SK-N-SH treated with all-trans-retinoic acid at 6 μM for 48 hours (cell line): ENCODE results near the gene PPP6R1.

Source experiments
- ATAC-seq: fragments of 200-7000 bp; cut with Tn5 transposase; 3 replicates; pipeline ENCODE4 v1.9.1; 2020; ENCODE audit warnings: mild to moderate bottlenecking, moderate library complexity
- BACH2 ChIP-seq: fragments of 250-450 bp; sonication (Bioruptor Pico); IDR thresholded peaks from 2 replicates; pipeline ENCODE4 v1.9.0; 2021; ENCODE audit warnings: mild to moderate bottlenecking, borderline replicate concordance
- CSDC2 ChIP-seq: fragments of 250-450 bp; sonication (Bioruptor Pico); IDR thresholded peaks from 2 replicates; pipeline ENCODE4 v1.5.0; 2020; ENCODE audit warnings: mild to moderate bottlenecking, moderate library complexity
- ESRRG ChIP-seq: fragments of 250-450 bp; sonication (Bioruptor Pico); IDR thresholded peaks from 2 replicates; pipeline ENCODE4 v1.6.1; 2021; ENCODE audit warnings: mild to moderate bottlenecking
- GLIS3 ChIP-seq: fragments of 250-450 bp; sonication (Bioruptor Pico); IDR thresholded peaks from 2 replicates; pipeline ENCODE4 v1.5.0; 2020; ENCODE audit warnings: mild to moderate bottlenecking, moderate library complexity
- ISL1 ChIP-seq: fragments of 250-450 bp; sonication (Bioruptor Pico); IDR thresholded peaks from 2 replicates; pipeline ENCODE4 v2.1.2; 2022; ENCODE audit warnings: mild to moderate bottlenecking, moderate library complexity
- OSR1 ChIP-seq: fragments of 250-450 bp; sonication (Bioruptor Pico); IDR thresholded peaks from 2 replicates; pipeline ENCODE4 v1.8.0; 2022; ENCODE audit warnings: moderate library complexity, mild to moderate bottlenecking, inconsistent platforms
- PATZ1 ChIP-seq: fragments of 250-450 bp; sonication (Bioruptor Pico); IDR thresholded peaks from 2 replicates; pipeline ENCODE4 v1.8.0; 2020; ENCODE audit warnings: mild to moderate bottlenecking, moderate library complexity, borderline replicate concordance
- PPARA ChIP-seq: fragments of 250-450 bp; sonication (Bioruptor Pico); IDR thresholded peaks from 2 replicates; pipeline ENCODE4 v1.5.0; 2020; ENCODE audit warnings: mild to moderate bottlenecking, borderline replicate concordance
- RARB ChIP-seq: fragments of 250-450 bp; sonication (Bioruptor Pico); IDR thresholded peaks from 2 replicates; pipeline ENCODE4 v1.8.0; 2021; ENCODE audit warnings: mild to moderate bottlenecking, moderate library complexity
- SNAI2 ChIP-seq: fragments of 250-450 bp; sonication (Bioruptor Pico); IDR thresholded peaks from 2 replicates; pipeline ENCODE4 v1.5.0; 2020; ENCODE audit warnings: mild to moderate bottlenecking, moderate library complexity
- TCF4 ChIP-seq: fragments of 250-450 bp; sonication (Bioruptor Pico); IDR thresholded peaks from 2 replicates; pipeline ENCODE4 v1.8.0; 2021; ENCODE audit warnings: mild to moderate bottlenecking, moderate library complexity, borderline replicate concordance
- TOX ChIP-seq: fragments of 250-450 bp; sonication (Bioruptor Pico); IDR thresholded peaks from 2 replicates; pipeline ENCODE4 v1.8.0; 2021; ENCODE audit warnings: mild to moderate bottlenecking, moderate library complexity, borderline replicate concordance
- TSHZ2 ChIP-seq: fragments of 250-450 bp; sonication (Bioruptor Pico); IDR thresholded peaks from 2 replicates; pipeline ENCODE4 v1.5.0; 2020; ENCODE audit warnings: mild to moderate bottlenecking, moderate library complexity
- ZC3H10 ChIP-seq: fragments of 250-450 bp; sonication (Bioruptor Pico); IDR thresholded peaks from 2 replicates; pipeline ENCODE4 v1.5.1; 2021; ENCODE audit warnings: mild to moderate bottlenecking, moderate library complexity
- ZFP3 ChIP-seq: fragments of 250-450 bp; sonication (Bioruptor Pico); IDR thresholded peaks from 2 replicates; pipeline ENCODE4 v1.5.0; 2020; ENCODE audit warnings: mild to moderate bottlenecking, moderate library complexity
- ZNF565 ChIP-seq: fragments of 450-650 bp; formaldehyde crosslinking; conservative IDR thresholded peaks from 2 replicates; pipeline ENCODE4 v1.5.0; 2020; ENCODE audit warnings: low read depth, mild to moderate bottlenecking, moderate library complexity
- ZNF70 ChIP-seq: fragments of 450-650 bp; formaldehyde crosslinking; IDR thresholded peaks from 2 replicates; pipeline ENCODE4 v1.5.0; 2020; ENCODE audit warnings: mild to moderate bottlenecking, moderate library complexity
- ZNF8 ChIP-seq: fragments of 450-650 bp; formaldehyde crosslinking; IDR thresholded peaks from 2 replicates; pipeline ENCODE4 v1.5.0; 2020; ENCODE audit warnings: mild to moderate bottlenecking, moderate library complexity
- TF ChIP-seq, protein P1 (sequence below): fragments of 250-450 bp; sonication (Bioruptor Pico); IDR thresholded peaks from 2 replicates; pipeline ENCODE4 v1.5.1; 2021; ENCODE audit warnings: mild to moderate bottlenecking, moderate library complexity
- TF ChIP-seq, protein P2 (sequence below): fragments of 250-450 bp; sonication (Bioruptor Pico); IDR thresholded peaks from 2 replicates; pipeline ENCODE4 v1.5.1; 2020; ENCODE audit warnings: low read depth, mild to moderate bottlenecking, moderate library complexity

The PPP6R1 gene

DNA sequence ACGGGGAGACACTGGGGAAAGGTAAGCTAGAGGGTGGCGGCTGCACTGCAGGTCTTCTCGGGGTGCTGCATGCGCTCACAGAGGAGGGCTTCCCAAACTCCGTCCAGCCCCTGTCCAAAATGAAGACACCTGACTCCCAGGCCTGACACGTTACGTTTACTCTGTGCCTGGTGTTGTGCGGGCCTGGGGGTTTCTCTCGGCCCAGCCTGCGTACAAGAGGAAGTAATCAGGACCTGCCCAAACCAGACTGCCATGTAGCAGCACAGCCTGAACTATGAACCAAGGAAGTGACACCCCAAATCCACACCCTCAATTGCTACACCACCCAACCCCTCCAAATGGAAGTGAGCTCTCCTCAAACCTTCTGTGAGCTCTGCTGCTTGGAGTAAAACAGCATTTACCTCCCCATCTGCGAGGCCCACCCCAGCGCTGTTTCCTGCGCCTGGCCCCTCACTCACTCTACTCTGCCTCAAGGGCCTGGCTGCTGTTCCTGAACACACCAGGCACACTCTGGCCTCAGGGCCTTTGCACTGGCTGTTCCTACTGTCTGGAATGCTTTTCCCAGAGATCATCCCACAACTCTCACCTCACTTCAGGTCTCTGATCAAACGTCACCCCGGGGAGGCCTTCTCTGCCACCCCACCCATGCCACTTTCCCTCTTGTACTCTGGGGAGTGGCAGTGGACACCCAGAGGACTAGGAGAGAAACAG, 18.1 kb upstream of the PPP6R1 start (continued):
- TF ChIP-seq, protein P1, sequence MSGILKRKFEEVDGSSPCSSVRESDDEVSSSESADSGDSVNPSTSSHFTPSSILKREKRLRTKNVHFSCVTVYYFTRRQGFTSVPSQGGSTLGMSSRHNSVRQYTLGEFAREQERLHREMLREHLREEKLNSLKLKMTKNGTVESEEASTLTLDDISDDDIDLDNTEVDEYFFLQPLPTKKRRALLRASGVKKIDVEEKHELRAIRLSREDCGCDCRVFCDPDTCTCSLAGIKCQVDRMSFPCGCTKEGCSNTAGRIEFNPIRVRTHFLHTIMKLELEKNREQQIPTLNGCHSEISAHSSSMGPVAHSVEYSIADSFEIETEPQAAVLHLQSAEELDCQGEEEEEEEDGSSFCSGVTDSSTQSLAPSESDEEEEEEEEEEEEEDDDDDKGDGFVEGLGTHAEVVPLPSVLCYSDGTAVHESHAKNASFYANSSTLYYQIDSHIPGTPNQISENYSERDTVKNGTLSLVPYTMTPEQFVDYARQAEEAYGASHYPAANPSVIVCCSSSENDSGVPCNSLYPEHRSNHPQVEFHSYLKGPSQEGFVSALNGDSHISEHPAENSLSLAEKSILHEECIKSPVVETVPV (CRISPR knock-in tag), result no peak
- TF ChIP-seq GLIS3 (CRISPR knock-in tag) (no peak), ZC3H10 (CRISPR knock-in tag) (no peak), TCF4 (CRISPR knock-in tag) (no peak)

GRCh38 chr19:55275851-55276719, 17.3 kb upstream of the PPP6R1 start:
- ATAC-seq, result no peak
- TF ChIP-seq TOX (CRISPR knock-in tag), result no peak
- TF ChIP-seq OSR1 (CRISPR knock-in tag), result no peak
- no peak for TF ChIP-seq PATZ1 (CRISPR knock-in tag)
- TF ChIP-seq GLIS3 (CRISPR knock-in tag), result no peak
- no peak for TF ChIP-seq ESRRG (CRISPR knock-in tag)
- no peak for TF ChIP-seq ZC3H10 (CRISPR knock-in tag)
- no peak for TF ChIP-seq ISL1
- no peak for TF ChIP-seq CSDC2 (CRISPR knock-in tag)
- TF ChIP-seq ZNF565 (CRISPR knock-in tag), result no peak
- TF ChIP-seq ZNF8, result no peak
- TF ChIP-seq ZNF70, result no peak
- TF ChIP-seq PPARA (CRISPR knock-in tag), result no peak
- no peak for TF ChIP-seq TSHZ2 (CRISPR knock-in tag)
- TF ChIP-seq ZFP3 (CRISPR knock-in tag), result no peak
- no peak for TF ChIP-seq SNAI2 (CRISPR knock-in tag)
- TF ChIP-seq, protein P2, sequence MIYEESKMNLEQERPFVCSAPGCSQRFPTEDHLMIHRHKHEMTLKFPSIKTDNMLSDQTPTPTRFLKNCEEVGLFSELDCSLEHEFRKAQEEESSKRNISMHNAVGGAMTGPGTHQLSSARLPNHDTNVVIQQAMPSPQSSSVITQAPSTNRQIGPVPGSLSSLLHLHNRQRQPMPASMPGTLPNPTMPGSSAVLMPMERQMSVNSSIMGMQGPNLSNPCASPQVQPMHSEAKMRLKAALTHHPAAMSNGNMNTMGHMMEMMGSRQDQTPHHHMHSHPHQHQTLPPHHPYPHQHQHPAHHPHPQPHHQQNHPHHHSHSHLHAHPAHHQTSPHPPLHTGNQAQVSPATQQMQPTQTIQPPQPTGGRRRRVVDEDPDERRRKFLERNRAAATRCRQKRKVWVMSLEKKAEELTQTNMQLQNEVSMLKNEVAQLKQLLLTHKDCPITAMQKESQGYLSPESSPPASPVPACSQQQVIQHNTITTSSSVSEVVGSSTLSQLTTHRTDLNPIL, result no peak
- no peak for TF ChIP-seq RARB (CRISPR knock-in tag)
- TF ChIP-seq, all 23 proteins: peak for 0

DNA sequence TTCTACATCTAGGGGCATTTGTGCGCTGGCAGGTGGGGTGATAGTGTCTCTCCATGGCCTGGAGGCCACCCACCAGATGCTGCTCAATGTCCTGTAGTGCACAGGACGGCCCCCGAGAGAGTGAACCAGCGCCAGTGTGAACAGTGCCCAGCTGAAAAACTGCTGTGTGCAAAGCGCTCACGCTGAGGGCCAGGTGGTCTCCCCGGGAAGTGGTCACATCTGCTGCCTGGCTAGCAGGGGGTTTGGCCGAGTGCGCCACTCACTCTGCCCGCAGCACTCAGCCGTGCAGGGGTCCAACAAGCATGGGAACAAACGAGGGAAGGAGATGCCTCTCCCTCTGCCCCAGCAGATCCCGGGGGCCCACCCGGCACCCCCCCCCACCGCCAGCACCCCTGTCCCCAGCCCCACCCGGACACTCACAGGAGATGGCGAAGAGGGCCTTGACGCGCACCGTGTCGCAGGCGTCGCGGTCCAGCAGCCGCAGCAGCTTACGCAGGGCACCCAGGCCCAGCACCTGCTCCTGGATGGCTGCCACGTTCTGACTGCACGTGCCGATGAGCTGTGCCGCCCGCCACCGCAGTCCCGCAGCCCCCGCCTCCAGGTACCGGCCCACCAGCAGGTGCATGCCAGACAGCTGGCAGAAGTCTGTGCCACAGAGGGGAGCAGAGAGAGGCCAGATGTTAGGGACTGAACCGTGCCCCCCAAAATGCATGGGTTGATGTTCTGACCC, 15.3 kb upstream of the PPP6R1 start:
- TF ChIP-seq RARB (CRISPR knock-in tag), result no peak
- TF ChIP-seq, all 23 proteins: peak for 0
- ATAC-seq, result no peak

DNA sequence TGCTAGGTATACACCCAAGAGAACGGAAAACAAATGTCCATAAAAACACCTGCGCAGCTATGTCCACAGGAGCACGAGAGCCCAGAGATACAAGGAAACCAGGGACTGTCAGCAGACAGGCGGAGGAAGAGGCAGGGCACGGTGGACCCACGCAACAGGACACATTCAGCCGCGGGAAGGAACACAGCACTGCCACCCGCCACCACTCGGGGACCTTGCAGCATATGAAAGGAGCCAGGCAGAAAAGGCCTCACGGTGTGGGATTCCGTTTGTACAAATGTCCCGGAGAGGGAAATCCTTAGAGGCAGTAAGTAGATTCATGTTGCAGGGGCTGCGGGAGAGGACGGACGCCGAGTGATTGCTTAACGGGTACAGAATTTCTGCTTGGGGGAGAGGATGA, 13.3 kb upstream of the PPP6R1 start:
- ATAC-seq, result no peak
- no peak for TF ChIP-seq OSR1 (CRISPR knock-in tag)
- no peak for TF ChIP-seq ZNF70
- TF ChIP-seq BACH2 (CRISPR knock-in tag), result no peak
- no peak for TF ChIP-seq PPARA (CRISPR knock-in tag)
- TF ChIP-seq TSHZ2 (CRISPR knock-in tag), result no peak
- TF ChIP-seq ZC3H10 (CRISPR knock-in tag), result no peak
- TF ChIP-seq ZFP3 (CRISPR knock-in tag), result no peak
